OCI-LY1 (cell line): Measurements from ENCODE around the gene STK17A.

ENCODE experiments used
- H2AFZ ChIP-seq: fragments of 200-600 bp; sonication (generic), shearing (Covaris generic); 2 replicates; pipeline ENCODE4 v1.6.0; 2014; ENCODE audit warnings: antibody characterized with exemption, mild to moderate bottlenecking, low read length
- H3F3A ChIP-seq: fragments of 200-600 bp; sonication (generic), shearing (Covaris generic); 2 replicates; pipeline ENCODE4 v1.6.0; 2014; ENCODE audit warnings: mild to moderate bottlenecking, antibody characterized with exemption, low read length, moderate library complexity; ENCODE audit not compliant: insufficient read depth
- H3K27ac ChIP-seq: fragments of 200-600 bp; sonication (generic); 2 replicates; pipeline ENCODE4 v1.5.1; 2014; ENCODE audit warnings: low read length, mixed run types, mild to moderate bottlenecking, low read depth; ENCODE audit not compliant: poor library complexity, severe bottlenecking
- H3K27me3 ChIP-seq: fragments of 200-600 bp; sonication (generic); 2 replicates; pipeline ENCODE4 v1.6.0; 2014; ENCODE audit warnings: antibody characterized with exemption, mild to moderate bottlenecking, low read length, moderate library complexity; ENCODE audit not compliant: insufficient read depth
- H3K36me3 ChIP-seq: fragments of 200-600 bp; sonication (generic); 2 replicates; pipeline ENCODE4 v1.6.1; 2014; ENCODE audit warnings: mild to moderate bottlenecking, antibody characterized with exemption, low read length, moderate library complexity, mixed read lengths; ENCODE audit not compliant: insufficient read depth
- H3K4me1 ChIP-seq: fragments of 200-600 bp; sonication (generic); 2 replicates; pipeline ENCODE4 v1.5.1; 2014; ENCODE audit warnings: mild to moderate bottlenecking, low read length, moderate library complexity; ENCODE audit not compliant: insufficient read depth, severe bottlenecking
- H3K4me2 ChIP-seq: fragments of 200-600 bp; sonication (generic), shearing (Covaris generic); 2 replicates; pipeline ENCODE4 v1.6.1; 2014; ENCODE audit warnings: low read length
- H3K4me3 ChIP-seq: fragments of 200-600 bp; sonication (generic); 2 replicates; pipeline ENCODE4 v1.5.1; 2014; ENCODE audit warnings: low read length, low read depth, mild to moderate bottlenecking, mixed read lengths; ENCODE audit not compliant: poor library complexity, severe bottlenecking
- H3K79me2 ChIP-seq: fragments of 200-600 bp; shearing (Covaris generic); 2 replicates; pipeline ENCODE4 v1.6.1; 2016; ENCODE audit warnings: mixed run types, low read length, mixed read lengths; ENCODE audit not compliant: insufficient read depth
- H3K9ac ChIP-seq: fragments of 200-600 bp; sonication (generic), shearing (Covaris generic); 2 replicates; pipeline ENCODE4 v1.6.1; 2014; ENCODE audit warnings: mild to moderate bottlenecking, low read length, mixed read lengths
- H3K9me2 ChIP-seq: fragments of 200-600 bp; sonication (generic), shearing (Covaris generic); 2 replicates; pipeline ENCODE4 v1.6.1; 2014; ENCODE audit warnings: low read depth, mild to moderate bottlenecking, low read length, mixed read lengths
- H3K9me3 ChIP-seq: fragments of 200-600 bp; shearing (Covaris generic); 2 replicates; pipeline ENCODE4 v1.6.1; 2014; ENCODE audit warnings: low read length, mixed read lengths
- H4K20me1 ChIP-seq: fragments of 200-600 bp; sonication (generic), shearing (Covaris generic); 2 replicates; pipeline ENCODE4 v1.6.0; 2016; ENCODE audit warnings: mild to moderate bottlenecking, low read length; ENCODE audit not compliant: insufficient read depth
- CTCF ChIP-seq: fragments of 200-600 bp; sonication (generic), shearing (Covaris generic); IDR thresholded peaks from 2 replicates; pipeline ENCODE4 v1.5.1; 2017; ENCODE audit warnings: mild to moderate bottlenecking, antibody characterized with exemption, low read length, moderate library complexity, mixed read lengths
- EZH2 ChIP-seq: fragments of 200-600 bp; sonication (generic), shearing (Covaris generic); IDR thresholded peaks from 2 replicates; pipeline ENCODE4 v1.8.0; 2017; ENCODE audit warnings: borderline replicate concordance, mixed run types, mild to moderate bottlenecking, antibody characterized with exemption, low read length, moderate library complexity, mixed read lengths

Gene STK17A

GRCh38 chr7:43535810-43536585, 46.9 kb upstream of the STK17A start:
- H3K4me2 ChIP-seq = no peak overlapping the region
- no peak overlapping the region for H3K9ac ChIP-seq
- H3K79me2 ChIP-seq = no peaks in the 10 kb centered on the region
- no peaks in the 10 kb centered on the region for H4K20me1 ChIP-seq
- H3F3A ChIP-seq = no peaks in the 10 kb centered on the region
- no peaks in the 10 kb centered on the region for H3K36me3 ChIP-seq
- no peaks in the 10 kb centered on the region for H3K9me3 ChIP-seq
- no peak for TF ChIP-seq CTCF
- no peak for TF ChIP-seq EZH2
- no peaks in the 10 kb centered on the region for H3K9me2 ChIP-seq
- no peaks in the 10 kb centered on the region for H3K4me1 ChIP-seq
- no peak overlapping the region for H3K27ac ChIP-seq
- no peak overlapping the region for H2AFZ ChIP-seq
- H3K27me3 ChIP-seq = 0 out of 2 replicates have a peak, but pooled peaks cover 3% of the 10 kb centered on the region
- H3K4me3 ChIP-seq = no peak overlapping the region

GRCh38 chr7:43536773-43537172, 46.1 kb upstream of the STK17A start:
- Histone ChIP-seq H3K36me3 (no peaks in the 10 kb centered on the region), H3K27ac (no peak overlapping the region), H3K79me2 (no peaks in the 10 kb centered on the region), H3K4me1 (no peaks in the 10 kb centered on the region), H3K9me2 (no peaks in the 10 kb centered on the region), H3K4me3 (no peak overlapping the region), H3F3A (no peaks in the 10 kb centered on the region), H3K27me3 (0 out of 2 replicates have a peak, but pooled peaks cover 3% of the 10 kb centered on the region), H2AFZ (no peak overlapping the region), H3K9ac (no peak overlapping the region), H3K9me3 (no peaks in the 10 kb centered on the region), H3K4me2 (no peak overlapping the region), H4K20me1 (no peaks in the 10 kb centered on the region)
- no peak for TF ChIP-seq EZH2
- no peak for TF ChIP-seq CTCF

GRCh38 chr7:43537765-43538403, 45.0 kb upstream of the STK17A start:
- H3K4me3 ChIP-seq = no peak overlapping the region
- H3K27ac ChIP-seq = no peak overlapping the region
- no peaks in the 10 kb centered on the region for H4K20me1 ChIP-seq
- no peaks in the 10 kb centered on the region for H3K79me2 ChIP-seq
- H3K9me3 ChIP-seq = no peaks in the 10 kb centered on the region
- no peak for TF ChIP-seq CTCF
- TF ChIP-seq EZH2 = no peak
- H3K4me1 ChIP-seq = no peaks in the 10 kb centered on the region
- no peak overlapping the region for H3K9ac ChIP-seq
- H2AFZ ChIP-seq = no peak overlapping the region
- no peaks in the 10 kb centered on the region for H3K36me3 ChIP-seq
- no peak overlapping the region for H3K4me2 ChIP-seq
- H3K27me3 ChIP-seq = 0 out of 2 replicates have a peak, but pooled peaks cover 3% of the 10 kb centered on the region
- H3F3A ChIP-seq = no peaks in the 10 kb centered on the region
- no peaks in the 10 kb centered on the region for H3K9me2 ChIP-seq
